ENCODE measurements around the gene CNTN4.

- TF ChIP-seq CTCF (optimal IDR thresholded peaks at IDR 0.05 in 1 of 3, IDR thresholded peaks at IDR 0.05 in 1 of 3, conservative IDR thresholded peaks at IDR 0.05 in 1 of 3; ENCODE audit: extremely low read depth in 1 of 3, insufficient read depth in 2 of 3, low read length in 3 of 3) (no peak), EZH2 (IDR thresholded peaks at IDR 0.05; ENCODE audit: low read length) (no peak)
Observed at GRCh38 chr3:2870724-2871333, 772.2 kb downstream of the CNTN4 start.

Measured in keratinocyte (primary cell).